Measurements from ENCODE around the gene TH. TPM values are rescaled to one million over a fixed set of nuclear protein-coding genes. Genes with fewer than 3 reads are reported as not detected.

Gene TH
- total and polyA plus RNA-seq, 2 of the 4 experiments (the other 2 are of a cell fraction), result 0.10 TPM; not detected in 1

GRCh38 chr11:2202071-2202899, 30.7 kb upstream of the TH start:
- Histone ChIP-seq H3K23ac (ENCODE audit: low read depth, low read length) (no peak overlapping the region), H3K36me3 (ENCODE audit: control insufficient read depth, insufficient read depth, low read length) (no peaks in the 10 kb centered on the region), H4K91ac (ENCODE audit: insufficient read depth, low read depth, low read length) (no peak overlapping the region), H3K9ac (ENCODE audit: low read depth, low read length) (no peak overlapping the region), H4K5ac (ENCODE audit: low read depth, low read length) (no peak overlapping the region), H4K8ac (ENCODE audit: low read depth in 2 of 2, low read length in 2 of 2) (no peak overlapping the region), H3K79me1 (ENCODE audit: low read depth in 1 of 2, low read length in 2 of 2) (no peaks in the 10 kb centered on the region), H2BK5ac (ENCODE audit: low read depth, low read length, poor library complexity, severe bottlenecking) (no peak overlapping the region), H3K9me3 (ENCODE audit: control insufficient read depth, insufficient read depth, low read length) (peaks cover 2% of the 10 kb centered on the region; the same call in 1 of the 2 replicates), H2BK120ac (ENCODE audit: low read depth, low read length) (no peak overlapping the region), H3K9me1 (ENCODE audit: insufficient read depth, low read length) (no peaks in the 10 kb centered on the region), H2AK5ac (ENCODE audit: low read depth, low read length) (no peak overlapping the region), H3K4me2 (ENCODE audit: low read depth, low read length) (no peak overlapping the region), H2BK15ac (ENCODE audit: low read depth, low read length) (no peak overlapping the region), H3K18ac (ENCODE audit: low read depth, low read length) (no peak overlapping the region), H4K20me1 (ENCODE audit: insufficient read depth, low read length) (no peaks in the 10 kb centered on the region), H2AK9ac (replicated peaks; ENCODE audit: low read depth, low read length, poor library complexity) (no peak overlapping the region), H3K27ac (ENCODE audit: insufficient read depth, low read length) (no peak overlapping the region), H3K4me3 (ENCODE audit: insufficient read depth, low read depth, low read length) (no peak overlapping the region), H2AFZ (replicated peaks; ENCODE audit: low read length, poor library complexity) (peak overlapping the region; percentile 14), H3K56ac (ENCODE audit: extremely low read depth, insufficient read depth, low read length) (no peak overlapping the region), H3K4ac (ENCODE audit: low read depth, low read length) (no peak overlapping the region), H3K27me3 (ENCODE audit: control insufficient read depth, insufficient read depth, low read length) (peaks cover 13% of the 10 kb centered on the region), H3K4me1 (ENCODE audit: control insufficient read depth, insufficient read depth, low read length) (no peaks in the 10 kb centered on the region), H2BK20ac (ENCODE audit: low read depth, low read length) (no peak overlapping the region), H3K14ac (replicated peaks; ENCODE audit: low read depth, low read length) (no peak overlapping the region)
- ATAC-seq (ENCODE audit: low read depth) (no peak), DNase-seq (no peak)
- POLR2A ChIA-PET (ENCODE audit: unreplicated experiment), result no interaction called here
- BruUV-seq (replicated peaks), result no TSS peak
- intact Hi-C loops (cut with micrococcal nuclease) (no loop called here), dilution Hi-C loops (cut with HindIII; ENCODE audit: low sequenced_read_pairs, unreplicated experiment) (no loop called here), in situ Hi-C loops (cut with MboI; ENCODE audit: low sequenced_read_pairs) (loop anchor here (5.0 kb wide), 1 partner anchor 215 kb away; no protein-coding TSS in a partner anchor)
- TF ChIP-seq RAD21 (IDR thresholded peaks at IDR 0.05; ENCODE audit: low read length) (no peak), NFE2L2 (IDR thresholded peaks at IDR 0.05; ENCODE audit: low read depth, low read length) (no peak)
- CTCF ChIA-PET, result no interaction called here
- WGBS, 2 experiments (ENCODE audit: extremely low coverage in 2 of 2, insufficient read length in 1 of 2), result 27% methylated on average over 9 of the region's 29 CpGs; no CpG with 5 or more reads in 1 of the 2 experiments
